HL-60 (cell line): ENCODE data around the gene BBS9.
"Not testable (repeated sequence)": the region's sequence is repeated elsewhere in the genome, so short reads cannot be mapped to it uniquely, and the experiment has no call there.

Experiments used
- CTCF ChIP-seq: IDR thresholded peaks from one replicate; pipeline ENCODE4 v1.5.1; 2011; ENCODE audit warnings: low read length, control low read depth, inconsistent platforms; ENCODE audit not compliant: insufficient read depth
- GABPA ChIP-seq: IDR thresholded peaks from 2 replicates; pipeline ENCODE4 v1.6.1; 2012; ENCODE audit warnings: low read depth
- POLR2AphosphoS5 ChIP-seq: IDR thresholded peaks from 2 replicates; pipeline ENCODE4 v1.6.1; 2012; ENCODE audit warnings: low read depth
- REST ChIP-seq: IDR thresholded peaks from 2 replicates; pipeline ENCODE4 v1.6.1; 2012; ENCODE audit warnings: low read depth; ENCODE audit not compliant: insufficient replicate concordance
- SPI1 ChIP-seq: IDR thresholded peaks from 2 replicates; pipeline ENCODE4 v1.6.1; 2012; ENCODE audit warnings: low read depth, mild to moderate bottlenecking, borderline replicate concordance

- TF ChIP-seq REST, CTCF, GABPA, POLR2AphosphoS5, SPI1: not testable (repeated sequence)
Measured at GRCh38 chr7:33271839-33272371, 142.5 kb downstream of the BBS9 start.
